HG03354 (cell line): ENCODE results near the gene KLHL14.

Experiments used
- ATAC-seq: cut with Tn5 transposase; IDR thresholded peaks from one replicate; pipeline ENCODE4 v1.9.1; 2021; ENCODE audit warnings: mild to moderate bottlenecking; ENCODE audit not compliant: unreplicated experiment, poor library complexity, severe bottlenecking

KLHL14 gene

DNA sequence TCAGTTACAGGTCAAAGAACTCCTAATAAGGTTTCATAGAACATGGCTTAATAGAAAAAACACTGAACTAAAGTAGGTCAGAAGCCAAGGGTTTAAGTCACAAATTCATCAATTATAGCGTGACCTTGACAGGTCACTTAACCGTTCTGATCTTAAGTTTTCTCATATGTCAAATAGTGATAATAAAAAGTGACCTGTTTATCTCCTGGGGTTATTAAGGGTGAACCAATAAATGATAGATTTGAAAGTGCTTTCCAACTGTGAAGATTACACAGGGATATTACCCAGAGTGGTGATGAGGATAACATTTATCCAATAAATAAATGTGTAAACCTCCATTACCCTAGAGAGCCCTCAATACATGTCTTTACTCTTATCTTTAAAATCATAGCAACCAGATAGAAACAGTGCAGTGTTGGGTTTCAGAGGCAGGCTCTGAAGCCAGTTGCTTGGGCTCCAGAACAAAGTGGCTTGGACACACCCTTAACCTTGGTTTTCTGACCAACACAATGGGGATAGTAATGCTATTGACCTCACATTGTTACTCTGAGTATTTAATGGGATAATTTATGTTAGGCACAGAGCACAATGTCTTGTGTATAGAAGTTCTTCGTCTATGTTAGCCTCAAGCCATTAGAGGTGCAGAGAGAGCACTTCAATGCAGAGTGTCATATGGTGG is 48.6 kb downstream of the KLHL14 start:
- ATAC-seq: no peak

GRCh38 chr18:32722279-32722678 is 50.5 kb downstream of the KLHL14 start:
- no peak for ATAC-seq

DNA sequence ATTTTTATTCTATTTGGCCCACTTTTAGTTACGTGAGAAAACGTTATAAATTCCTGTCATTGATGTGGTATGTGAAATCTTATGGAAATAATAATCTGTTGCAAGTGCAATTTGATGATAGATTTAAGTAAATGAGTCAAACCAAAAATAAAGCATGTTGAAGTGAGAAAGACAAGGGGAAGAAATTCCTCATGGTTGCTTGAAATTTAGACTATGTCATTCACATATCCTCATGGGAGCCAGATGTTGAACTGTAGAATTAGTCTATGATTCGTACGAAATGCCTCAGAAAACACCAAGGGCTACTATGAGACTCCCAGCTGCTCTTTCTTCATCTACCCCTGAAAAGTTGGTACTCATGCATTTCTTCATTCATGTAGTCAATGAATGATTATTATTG is 55.7 kb downstream of the KLHL14 start:
- ATAC-seq: no peak

DNA sequence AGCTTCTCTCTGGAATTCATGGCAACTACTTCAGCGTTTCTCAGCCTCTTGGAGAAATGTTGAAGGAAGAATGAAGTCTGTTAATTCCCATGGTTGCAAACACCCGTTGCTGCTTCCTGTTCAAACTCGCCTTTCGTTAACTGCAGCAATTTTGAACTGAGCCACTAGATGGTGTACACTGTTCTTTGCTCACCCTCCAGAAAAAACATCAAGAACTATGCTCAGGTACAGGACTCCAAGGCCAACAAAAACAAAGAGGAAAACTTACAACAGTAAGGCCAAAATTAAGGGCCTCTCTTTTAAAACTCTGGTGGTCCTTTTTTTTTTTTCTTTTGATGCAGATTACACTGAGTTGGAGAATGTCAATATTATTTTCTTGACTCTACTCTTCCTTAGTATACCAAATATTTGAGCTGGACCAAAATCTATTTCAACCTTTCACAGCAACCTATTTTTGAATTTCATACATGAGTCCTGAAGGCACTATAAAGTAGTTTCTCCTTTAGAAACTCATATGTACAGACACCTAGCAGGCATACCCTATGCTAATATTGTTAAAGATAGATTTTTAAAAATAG is 58.2 kb downstream of the KLHL14 start:
- ATAC-seq: peak; percentile 99

DNA sequence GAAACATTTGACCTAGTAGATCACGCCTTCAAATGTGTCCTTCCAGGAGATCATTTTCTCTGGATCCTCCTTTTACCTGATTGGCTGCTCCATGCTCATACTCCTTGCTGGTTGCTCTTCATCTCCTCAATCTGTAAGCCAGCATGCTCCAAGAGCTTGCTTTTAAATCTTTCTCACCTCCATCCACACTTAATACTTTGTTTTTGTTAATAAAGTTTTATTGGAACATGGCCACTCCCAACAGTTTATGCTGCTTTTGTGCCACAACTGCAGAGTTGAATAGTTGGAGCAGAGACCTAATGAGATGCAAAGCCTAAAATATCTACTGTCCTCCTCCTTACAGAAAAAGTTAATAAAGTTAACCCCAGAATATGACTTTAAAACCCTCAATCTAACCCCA is 60.0 kb downstream of the KLHL14 start:
- no peak for ATAC-seq

DNA sequence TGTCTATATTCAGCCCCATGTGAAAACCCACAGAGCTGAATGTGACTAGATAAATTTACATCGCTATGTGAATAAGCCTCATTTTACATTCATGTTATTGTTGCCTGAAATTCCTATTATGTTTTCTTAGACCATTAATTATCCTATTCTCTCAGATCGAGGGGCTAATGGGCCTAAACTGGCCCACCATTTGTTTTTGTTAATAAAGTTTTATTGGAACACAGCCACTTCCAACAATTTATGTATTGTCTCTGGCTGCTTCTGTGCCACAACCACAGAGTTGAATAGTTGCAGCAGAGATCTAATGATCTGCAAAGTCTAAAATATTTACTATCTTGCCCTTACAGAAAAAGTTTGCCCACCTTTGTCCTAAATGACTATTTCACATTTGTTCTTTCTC is 61.0 kb downstream of the KLHL14 start:
- no peak for ATAC-seq

- no peak for ATAC-seq
These were observed 65.2 kb downstream of the KLHL14 start for GRCh38 chr18:32707586-32707985.

DNA sequence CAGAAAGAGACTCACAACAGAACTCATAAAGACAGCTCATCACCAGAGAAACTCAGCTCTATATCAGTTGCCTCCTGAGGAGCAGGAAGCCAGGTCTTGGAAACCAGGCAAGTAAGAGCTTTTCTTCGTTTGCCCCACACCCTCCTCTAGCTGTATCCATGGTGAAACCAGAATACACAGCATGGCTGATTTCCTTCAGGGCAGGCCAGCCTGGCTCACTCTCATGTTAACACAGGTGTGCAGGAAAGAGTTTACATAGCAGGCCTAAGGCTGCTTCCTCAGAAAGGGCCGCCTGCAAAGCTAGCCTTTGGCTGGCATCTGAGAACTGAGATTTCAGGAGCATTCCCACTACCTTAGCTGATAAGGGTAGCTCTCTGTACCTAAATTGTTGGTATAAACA is 65.7 kb downstream of the KLHL14 start:
- ATAC-seq: no peak

DNA sequence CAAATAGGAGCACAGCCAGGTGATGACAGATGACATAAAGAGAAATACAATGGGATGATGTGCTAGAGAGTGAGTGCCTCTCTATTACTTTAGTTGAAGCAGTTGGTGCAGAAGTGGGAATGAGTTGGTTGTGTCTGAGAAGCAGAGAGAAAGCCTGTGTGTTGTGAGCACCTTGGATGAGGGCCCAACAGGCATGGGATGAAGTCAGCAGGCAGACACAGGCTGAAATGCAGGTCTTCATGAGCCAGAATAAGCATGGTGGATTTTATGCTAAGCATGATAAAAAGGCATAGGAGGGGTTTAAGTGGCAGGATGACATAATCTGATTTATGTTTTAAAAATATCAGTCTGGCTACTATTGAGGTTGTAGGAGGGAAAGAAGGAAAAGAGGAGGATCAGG is 71.5 kb downstream of the KLHL14 start:
- no peak for ATAC-seq

GRCh38 chr18:32698153-32698552 is 74.7 kb downstream of the KLHL14 start:
- ATAC-seq: no peak

- no peak for ATAC-seq
These were observed 76.4 kb downstream of the KLHL14 start for GRCh38 chr18:32696376-32696775.

GRCh38 chr18:32695534-32695933 is 77.3 kb downstream of the KLHL14 start:
- ATAC-seq: no peak

- no peak for ATAC-seq
These were observed 84.0 kb downstream of the KLHL14 start for GRCh38 chr18:32688821-32689220.

- no peak for ATAC-seq
These were observed 87.9 kb downstream of the KLHL14 start for GRCh38 chr18:32684940-32685339.

GRCh38 chr18:32684096-32684495 is 88.7 kb downstream of the KLHL14 start:
- ATAC-seq: no peak

- ATAC-seq: no peak
These were observed 89.8 kb downstream of the KLHL14 start for GRCh38 chr18:32683044-32683443.

GRCh38 chr18:32677578-32677977 is 95.2 kb downstream of the KLHL14 start:
- ATAC-seq: no peak

DNA sequence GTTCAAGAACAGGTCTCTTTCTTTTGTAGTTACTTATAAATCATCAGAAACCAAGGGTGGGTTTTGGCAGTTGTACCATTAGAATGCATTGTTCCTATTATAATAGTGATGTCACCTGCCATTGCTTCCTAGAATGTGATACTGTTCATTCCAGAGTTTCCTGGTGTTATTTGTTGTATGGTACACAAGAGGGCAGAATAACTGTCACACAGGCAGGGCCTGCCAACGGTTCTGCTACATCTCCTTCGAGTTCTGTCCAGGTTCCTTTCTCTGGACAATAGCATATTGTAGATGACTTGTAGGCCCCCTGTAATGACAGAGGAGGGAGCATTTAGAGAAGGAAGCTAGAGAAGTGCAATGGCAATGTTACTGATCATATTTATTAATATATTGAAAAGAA is 98.3 kb downstream of the KLHL14 start:
- no peak for ATAC-seq

- ATAC-seq: no peak
These were observed 100.4 kb downstream of the KLHL14 start for GRCh38 chr18:32672398-32672797.

GRCh38 chr18:32670727-32671126 is 102.1 kb downstream of the KLHL14 start:
- no peak for ATAC-seq

DNA sequence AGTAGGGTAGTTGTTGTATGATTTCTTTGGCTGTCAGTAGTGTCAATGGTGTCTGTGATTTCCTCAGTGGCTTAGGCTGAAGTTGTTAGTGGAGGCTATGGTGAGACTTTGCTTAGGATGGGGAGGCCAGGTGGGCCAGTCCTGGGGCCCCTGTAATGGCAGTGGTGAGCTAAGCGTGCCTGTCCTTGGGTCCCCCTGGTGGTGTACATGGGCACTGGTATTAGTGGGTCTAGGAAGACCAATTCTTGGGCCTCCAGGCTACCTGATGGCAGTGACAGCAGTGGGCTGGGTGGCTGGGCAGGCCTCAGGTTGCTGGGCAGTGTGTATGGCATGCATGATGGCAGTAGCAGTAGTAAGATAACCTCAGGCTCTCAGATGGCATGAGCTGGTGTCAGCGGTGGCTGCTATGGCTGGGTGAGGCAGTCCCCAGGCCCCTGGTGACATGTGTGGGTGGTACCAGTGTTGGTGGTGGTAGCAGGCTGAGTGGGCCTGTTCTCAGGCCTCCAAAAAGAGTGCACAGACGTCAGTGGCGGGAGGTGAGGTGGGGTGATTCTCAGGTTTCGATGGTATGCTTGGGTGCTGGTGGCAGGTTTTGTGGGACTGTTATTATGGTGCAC is 103.2 kb downstream of the KLHL14 start:
- peak; percentile 70 for ATAC-seq
